Calu3 (cell line): ENCODE measurements around the gene HMGCLL1. TPM values are rescaled to one million over a fixed set of nuclear protein-coding genes. Genes with fewer than 3 reads are reported as not detected.

Experiments
- BruUV-seq: library from RNA; stranded (reverse); fragments of 400-500 nt; replicated peaks from 2 replicates; lab custom pipeline; 2021; lab: Mats Ljungman, UMichigan
- CTCF ChIA-PET: fragments of 300-600 bp; sonication (Branson Sonifier 250); formaldehyde crosslinking; loops from one replicate; lab custom pipeline; 2022; ENCODE audit warnings: antibody characterized with exemption; lab: Charles Lee
- DNase-seq: peaks from one replicate; pipeline ENCODE4 v3.0.0; 2022
- H3K27ac Mint-ChIP-seq: one replicate; pipeline ENCODE4 v1.8.0; 2022; ENCODE audit warnings: mixed read lengths; ENCODE audit not compliant: unreplicated experiment
- H3K27me3 Mint-ChIP-seq: one replicate; pipeline ENCODE4 v1.8.0; 2022; ENCODE audit warnings: mixed read lengths; ENCODE audit not compliant: unreplicated experiment
- H3K36me3 Mint-ChIP-seq: one replicate; pipeline ENCODE4 v1.8.0; 2022; ENCODE audit warnings: mild to moderate bottlenecking, moderate library complexity, mixed read lengths; ENCODE audit not compliant: insufficient read depth, unreplicated experiment
- H3K4me1 Mint-ChIP-seq: one replicate; pipeline ENCODE4 v1.8.0; 2022; ENCODE audit warnings: mild to moderate bottlenecking, low read depth, mixed read lengths; ENCODE audit not compliant: unreplicated experiment
- H3K4me3 Mint-ChIP-seq: one replicate; pipeline ENCODE4 v1.8.0; 2022; ENCODE audit warnings: mild to moderate bottlenecking, low read depth, moderate library complexity, mixed read lengths; ENCODE audit not compliant: unreplicated experiment
- H3K9me3 Mint-ChIP-seq: one replicate; pipeline ENCODE4 v1.8.0; 2022; ENCODE audit warnings: low read depth, mixed read lengths; ENCODE audit not compliant: unreplicated experiment
- intact Hi-C: fragments of 100-400 bp; cut with micrococcal nuclease; formaldehyde crosslinking; loops from one replicate; pipeline ENCODE4 v1.10.0; 2022; ENCODE audit not compliant: unreplicated experiment
- total RNA-seq: library from RNA; stranded (reverse); gene quantifications from 2 replicates; pipeline ENCODE4 v1.2.3, GENCODE V29; 2022
- TF ChIP-seq, protein P1 (sequence below): fragments of 200-600 bp; IDR thresholded peaks from one replicate; pipeline ENCODE4 v1.8.0; 2022; ENCODE audit warnings: antibody characterized with exemption; ENCODE audit not compliant: unreplicated experiment

HMGCLL1 gene
- total RNA-seq, 1 experiment from 2014 or later = not detected

GRCh38 chr6:55536391-55536956, 42.5 kb downstream of the HMGCLL1 start:
- H3K27me3 Mint-ChIP-seq = no peaks in the 10 kb centered on the region
- H3K27ac Mint-ChIP-seq = no peak overlapping the region
- intact Hi-C loops = no loop called here
- TF ChIP-seq, protein P1, sequence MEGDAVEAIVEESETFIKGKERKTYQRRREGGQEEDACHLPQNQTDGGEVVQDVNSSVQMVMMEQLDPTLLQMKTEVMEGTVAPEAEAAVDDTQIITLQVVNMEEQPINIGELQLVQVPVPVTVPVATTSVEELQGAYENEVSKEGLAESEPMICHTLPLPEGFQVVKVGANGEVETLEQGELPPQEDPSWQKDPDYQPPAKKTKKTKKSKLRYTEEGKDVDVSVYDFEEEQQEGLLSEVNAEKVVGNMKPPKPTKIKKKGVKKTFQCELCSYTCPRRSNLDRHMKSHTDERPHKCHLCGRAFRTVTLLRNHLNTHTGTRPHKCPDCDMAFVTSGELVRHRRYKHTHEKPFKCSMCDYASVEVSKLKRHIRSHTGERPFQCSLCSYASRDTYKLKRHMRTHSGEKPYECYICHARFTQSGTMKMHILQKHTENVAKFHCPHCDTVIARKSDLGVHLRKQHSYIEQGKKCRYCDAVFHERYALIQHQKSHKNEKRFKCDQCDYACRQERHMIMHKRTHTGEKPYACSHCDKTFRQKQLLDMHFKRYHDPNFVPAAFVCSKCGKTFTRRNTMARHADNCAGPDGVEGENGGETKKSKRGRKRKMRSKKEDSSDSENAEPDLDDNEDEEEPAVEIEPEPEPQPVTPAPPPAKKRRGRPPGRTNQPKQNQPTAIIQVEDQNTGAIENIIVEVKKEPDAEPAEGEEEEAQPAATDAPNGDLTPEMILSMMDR = no peak
- BruUV-seq = no TSS peak
- H3K4me1 Mint-ChIP-seq = no peaks in the 10 kb centered on the region
- CTCF ChIA-PET = interaction anchor here (0.6 kb wide), 2 partner anchors 164 to 1314 kb away, joined by 3 read pairs; no protein-coding TSS in a partner anchor
- DNase-seq = no peak
- H3K9me3 Mint-ChIP-seq = peaks cover 4% of the 10 kb centered on the region
- no peaks in the 10 kb centered on the region for H3K36me3 Mint-ChIP-seq
- no peak overlapping the region for H3K4me3 Mint-ChIP-seq

- BruUV-seq = no TSS peak
- Mint-ChIP-seq H3K36me3 (no peaks in the 10 kb centered on the region), H3K4me1 (no peaks in the 10 kb centered on the region), H3K27ac (no peak overlapping the region), H3K27me3 (no peaks in the 10 kb centered on the region), H3K9me3 (no peaks in the 10 kb centered on the region), H3K4me3 (no peak overlapping the region)
- TF ChIP-seq, protein P1 = no peak
- intact Hi-C loops = no loop called here
- CTCF ChIA-PET = no interaction called here
- no peak for DNase-seq
Measured at GRCh38 chr6:55531496-55531895, 47.5 kb downstream of the HMGCLL1 start.

DNA sequence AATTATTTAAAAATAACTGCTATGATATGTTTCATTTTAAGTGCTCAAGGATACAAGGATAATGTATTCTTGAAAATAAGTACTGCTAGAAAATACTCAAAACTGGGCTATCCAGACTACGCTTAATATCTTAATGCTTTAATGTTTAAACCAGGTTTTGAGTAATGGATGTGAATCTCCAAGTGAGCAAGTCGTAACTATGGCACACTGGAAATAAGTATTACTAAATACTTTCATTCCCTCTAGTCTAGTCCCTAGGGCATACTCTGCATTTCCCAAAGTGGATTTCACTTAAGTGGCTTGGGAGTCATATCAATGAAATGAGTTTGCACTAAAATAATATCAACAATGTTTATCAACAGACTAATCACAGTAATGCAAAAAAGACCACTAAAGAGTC, 48.1 kb downstream of the HMGCLL1 start:
- intact Hi-C loops = no loop called here
- DNase-seq = no peak
- TF ChIP-seq, protein P1 = no peak
- Mint-ChIP-seq H3K9me3 (no peaks in the 10 kb centered on the region), H3K27me3 (no peaks in the 10 kb centered on the region), H3K36me3 (no peaks in the 10 kb centered on the region), H3K4me1 (no peaks in the 10 kb centered on the region), H3K4me3 (no peak overlapping the region), H3K27ac (no peak overlapping the region)
- BruUV-seq = no TSS peak
- CTCF ChIA-PET = no interaction called here

GRCh38 chr6:55528624-55529023, 50.4 kb downstream of the HMGCLL1 start:
- CTCF ChIA-PET = no interaction called here
- Mint-ChIP-seq H3K4me3 (no peak overlapping the region), H3K27me3 (no peaks in the 10 kb centered on the region), H3K4me1 (no peaks in the 10 kb centered on the region), H3K36me3 (no peaks in the 10 kb centered on the region), H3K27ac (no peak overlapping the region), H3K9me3 (no peaks in the 10 kb centered on the region)
- DNase-seq = peak; percentile 49
- intact Hi-C loops = no loop called here
- TF ChIP-seq, protein P1 = peak; percentile 42
- BruUV-seq = no TSS peak
